Endothelial cell (in vitro differentiated cells): ENCODE data around the gene CIBAR2. TPM values are rescaled to one million over a fixed set of nuclear protein-coding genes. Genes with fewer than 3 reads are reported as not detected.
"Not testable (repeated sequence)": the region's sequence is repeated elsewhere in the genome, so short reads cannot be mapped to it uniquely, and the experiment has no call there.

Experiments used
- DNase-seq: peaks from one replicate; pipeline ENCODE4 v3.0.0; 2021; ENCODE audit warnings: low spot score
- H3K27ac Mint-ChIP-seq: one replicate; pipeline ENCODE4 v1.8.0; 2021; ENCODE audit warnings: mixed read lengths, inconsistent platforms; ENCODE audit not compliant: unreplicated experiment
- H3K27me3 Mint-ChIP-seq: one replicate; pipeline ENCODE4 v1.8.0; 2021; ENCODE audit warnings: mild to moderate bottlenecking, moderate library complexity, mixed read lengths, inconsistent platforms; ENCODE audit not compliant: unreplicated experiment
- H3K36me3 Mint-ChIP-seq: one replicate; pipeline ENCODE4 v1.8.0; 2021; ENCODE audit warnings: mild to moderate bottlenecking, low read depth, mixed read lengths, inconsistent platforms; ENCODE audit not compliant: unreplicated experiment
- H3K4me1 Mint-ChIP-seq: one replicate; pipeline ENCODE4 v1.8.0; 2021; ENCODE audit warnings: mild to moderate bottlenecking, mixed read lengths, inconsistent platforms; ENCODE audit not compliant: unreplicated experiment
- H3K4me3 Mint-ChIP-seq: one replicate; pipeline ENCODE4 v1.8.0; 2021; ENCODE audit warnings: mild to moderate bottlenecking, mixed read lengths, inconsistent platforms; ENCODE audit not compliant: unreplicated experiment
- H3K9me3 Mint-ChIP-seq: one replicate; pipeline ENCODE4 v1.8.0; 2021; ENCODE audit warnings: mixed read lengths, inconsistent platforms; ENCODE audit not compliant: unreplicated experiment
- CTCF ChIP-seq: fragments of 200-600 bp; sonication (generic); IDR thresholded peaks from one replicate; pipeline ENCODE4 v1.5.0; 2021; ENCODE audit warnings: antibody characterized with exemption; ENCODE audit not compliant: unreplicated experiment
- total RNA-seq: library from RNA; stranded (reverse); fragmentation: NEBNext Ultra II Directional; extraction: Animal tissue kit (Norgen Biotek cat#: 25700); gene quantifications from one replicate; pipeline ENCODE4 v1.2.1, GENCODE V29; 2021; ENCODE audit not compliant: unreplicated experiment

Gene CIBAR2
- total RNA-seq, 1 donor from 2014 or later: not detected

DNA sequence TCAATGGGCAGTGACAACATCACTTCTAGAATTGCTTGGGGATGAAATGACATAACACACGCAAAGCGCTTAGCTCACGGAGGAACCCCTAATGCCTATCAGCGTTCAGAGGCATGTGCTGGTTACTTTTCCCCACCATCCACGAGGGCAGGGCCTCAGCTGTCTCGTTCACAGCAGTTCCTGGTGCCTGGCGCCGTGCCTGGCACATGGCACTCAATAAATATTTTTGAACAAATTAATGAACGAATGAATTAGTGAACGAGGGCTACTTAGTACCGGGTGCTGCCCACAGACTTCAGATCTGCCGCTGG, 14.1 kb upstream of the CIBAR2 start:
- Mint-ChIP-seq H3K4me3 (no peak overlapping the region), H3K27ac (no peak overlapping the region), H3K4me1 (peaks cover 15% of the 10 kb centered on the region), H3K36me3 (no peaks in the 10 kb centered on the region), H3K27me3 (no peaks in the 10 kb centered on the region), H3K9me3 (no peaks in the 10 kb centered on the region)
- no peak for DNase-seq
- no peak for TF ChIP-seq CTCF

DNA sequence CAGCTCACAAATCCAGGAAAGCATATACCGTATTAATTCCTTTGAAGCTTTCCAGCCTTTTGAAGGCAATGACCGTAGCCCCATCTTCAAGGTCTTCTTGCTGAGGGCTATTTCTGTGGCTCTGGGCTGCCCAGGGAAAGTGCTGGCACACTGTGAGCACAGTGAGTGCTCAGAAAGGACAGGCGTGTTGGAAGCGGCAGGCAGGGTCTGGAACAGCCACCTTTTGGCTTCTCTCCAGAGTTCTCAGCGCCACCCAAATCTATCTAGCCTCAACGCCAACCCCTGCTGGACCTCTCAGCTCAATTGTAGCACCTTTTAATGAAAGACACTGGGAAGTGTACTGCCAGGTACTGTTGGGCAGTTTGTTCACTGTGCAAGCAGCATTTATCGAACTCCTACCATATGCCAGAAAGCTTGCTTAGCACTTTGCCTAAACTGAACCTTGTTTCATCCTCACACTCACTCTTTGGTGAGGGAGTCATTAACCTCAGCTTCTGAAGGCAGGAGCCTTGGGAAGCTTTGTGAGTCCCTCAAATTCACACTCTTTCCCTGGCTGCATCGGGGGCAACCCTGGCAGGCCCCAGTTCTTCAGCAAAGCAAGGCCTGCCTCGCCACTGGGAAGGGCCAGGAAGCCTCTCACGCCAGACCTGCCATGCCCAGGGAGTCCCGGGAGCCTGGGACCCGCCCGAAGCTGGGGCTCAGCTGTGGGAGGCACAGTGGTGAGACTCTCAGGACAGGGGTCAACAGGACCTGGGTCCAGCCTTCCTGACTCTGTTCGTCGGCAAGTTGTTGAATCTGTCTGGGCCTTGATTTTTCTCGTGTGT, 13.5 kb upstream of the CIBAR2 start:
- no peak for DNase-seq
- no peaks in the 10 kb centered on the region for H3K27me3 Mint-ChIP-seq
- no peak overlapping the region for H3K4me3 Mint-ChIP-seq
- no peak overlapping the region for H3K27ac Mint-ChIP-seq
- H3K9me3 Mint-ChIP-seq: no peaks in the 10 kb centered on the region
- H3K4me1 Mint-ChIP-seq: peaks cover 13% of the 10 kb centered on the region
- TF ChIP-seq CTCF: no peak
- H3K36me3 Mint-ChIP-seq: no peaks in the 10 kb centered on the region

GRCh38 chr16:85124636-85125346, 12.5 kb upstream of the CIBAR2 start:
- H3K27me3 Mint-ChIP-seq: no peaks in the 10 kb centered on the region
- H3K9me3 Mint-ChIP-seq: no peaks in the 10 kb centered on the region
- peaks cover 6% of the 10 kb centered on the region for H3K4me1 Mint-ChIP-seq
- no peak overlapping the region for H3K4me3 Mint-ChIP-seq
- no peak for DNase-seq
- H3K27ac Mint-ChIP-seq: no peak overlapping the region
- no peaks in the 10 kb centered on the region for H3K36me3 Mint-ChIP-seq
- TF ChIP-seq CTCF: no peak

GRCh38 chr16:85123891-85124635, 11.8 kb upstream of the CIBAR2 start:
- H3K36me3 Mint-ChIP-seq: no peaks in the 10 kb centered on the region
- no peaks in the 10 kb centered on the region for H3K27me3 Mint-ChIP-seq
- no peak overlapping the region for H3K27ac Mint-ChIP-seq
- peaks cover 6% of the 10 kb centered on the region for H3K4me1 Mint-ChIP-seq
- TF ChIP-seq CTCF: no peak
- H3K9me3 Mint-ChIP-seq: no peaks in the 10 kb centered on the region
- no peak overlapping the region for H3K4me3 Mint-ChIP-seq
- no peak for DNase-seq

GRCh38 chr16:85123441-85123840, 11.2 kb upstream of the CIBAR2 start:
- not testable (repeated sequence) for H3K9me3 Mint-ChIP-seq, H3K36me3 Mint-ChIP-seq, H3K4me3 Mint-ChIP-seq, H3K27ac Mint-ChIP-seq, H3K27me3 Mint-ChIP-seq, H3K4me1 Mint-ChIP-seq, DNase-seq
